HG03354 (cell line): Measurements from ENCODE around the gene PSMD14.

Experiments
- ATAC-seq: cut with Tn5 transposase; IDR thresholded peaks from one replicate; pipeline ENCODE4 v1.9.1; 2021; ENCODE audit warnings: mild to moderate bottlenecking; ENCODE audit not compliant: unreplicated experiment, poor library complexity, severe bottlenecking

Gene PSMD14

DNA sequence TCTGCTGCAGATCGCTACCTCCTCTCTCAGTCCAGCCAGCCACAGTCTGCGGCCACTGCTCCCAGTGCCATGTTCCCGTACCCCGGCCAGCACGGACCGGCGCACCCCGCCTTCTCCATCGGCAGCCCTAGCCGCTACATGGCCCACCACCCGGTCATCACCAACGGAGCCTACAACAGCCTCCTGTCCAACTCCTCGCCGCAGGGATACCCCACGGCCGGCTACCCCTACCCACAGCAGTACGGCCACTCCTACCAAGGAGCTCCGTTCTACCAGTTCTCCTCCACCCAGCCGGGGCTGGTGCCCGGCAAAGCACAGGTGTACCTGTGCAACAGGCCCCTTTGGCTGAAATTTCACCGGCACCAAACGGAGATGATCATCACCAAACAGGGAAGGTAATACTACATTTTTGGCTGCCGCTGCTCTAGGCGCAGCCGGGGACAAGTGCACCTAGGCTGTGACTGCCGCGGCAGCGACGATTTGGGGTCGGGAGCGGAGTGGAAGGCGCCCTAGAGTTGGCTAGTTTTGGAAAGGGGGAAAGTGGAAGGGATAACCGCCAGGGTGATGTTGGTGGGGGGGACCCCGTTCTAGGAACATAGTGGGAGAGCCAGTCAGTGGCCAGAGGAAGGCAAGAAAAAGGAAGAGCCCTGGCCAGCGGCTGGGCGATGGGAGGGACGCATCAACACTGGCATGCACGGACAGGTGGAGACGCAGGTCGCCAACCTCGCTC lies 108.6 kb downstream of the PSMD14 start:
- ATAC-seq, result no peak

DNA sequence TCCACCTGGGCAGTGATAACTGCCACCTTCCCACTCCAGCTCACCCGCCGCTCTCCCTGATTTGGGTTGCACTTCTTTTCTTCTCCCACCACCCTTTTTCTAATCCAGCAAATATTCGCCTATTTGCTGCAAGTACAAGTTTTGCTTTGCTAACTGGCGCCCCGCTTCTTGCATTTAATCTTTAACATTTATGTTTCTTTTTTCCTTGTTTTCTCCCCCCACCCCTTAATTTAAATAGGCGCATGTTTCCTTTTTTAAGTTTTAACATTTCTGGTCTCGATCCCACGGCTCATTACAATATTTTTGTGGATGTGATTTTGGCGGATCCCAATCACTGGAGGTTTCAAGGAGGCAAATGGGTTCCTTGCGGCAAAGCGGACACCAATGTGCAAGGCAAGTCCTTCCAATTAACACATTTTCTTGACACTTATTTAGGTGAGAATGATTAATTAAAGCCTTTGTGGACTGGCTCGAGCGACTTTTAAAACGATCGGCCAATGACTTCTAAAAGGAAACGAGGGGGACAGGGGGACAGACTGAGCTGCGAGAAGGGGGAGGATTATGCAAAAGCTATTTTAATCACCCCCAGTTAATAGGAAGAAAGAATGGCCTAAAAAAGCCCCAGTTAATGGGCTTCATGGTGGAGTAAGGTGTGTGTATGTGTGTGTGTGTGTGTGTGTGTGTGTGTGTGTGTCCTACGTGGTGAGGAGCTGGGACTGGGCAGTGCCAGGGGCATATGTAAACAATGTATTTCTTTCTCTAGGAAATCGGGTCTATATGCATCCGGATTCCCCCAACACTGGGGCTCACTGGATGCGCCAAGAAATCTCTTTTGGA lies 109.4 kb downstream of the PSMD14 start:
- ATAC-seq, result no peak

DNA sequence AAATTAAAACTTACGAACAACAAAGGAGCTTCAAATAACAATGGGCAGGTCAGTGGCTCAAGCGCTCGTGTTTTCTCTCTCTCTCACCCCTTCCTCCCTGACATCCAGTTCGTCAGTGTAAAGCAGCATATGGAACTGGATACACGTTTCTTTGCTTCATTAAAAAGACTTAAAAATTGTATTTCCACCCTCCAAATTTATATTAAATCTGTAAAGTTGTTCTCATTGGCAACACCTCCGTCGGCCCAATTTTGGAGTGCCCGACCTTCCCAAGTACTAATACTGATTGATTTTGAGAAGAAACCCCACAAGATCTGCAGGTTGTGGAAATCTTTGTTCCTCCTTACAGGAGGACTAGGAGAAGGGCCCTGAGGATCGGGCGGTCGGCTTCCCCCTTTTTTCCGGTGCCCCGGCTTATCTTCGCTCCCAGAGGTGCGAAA lies 110.1 kb downstream of the PSMD14 start:
- ATAC-seq, result no peak

DNA sequence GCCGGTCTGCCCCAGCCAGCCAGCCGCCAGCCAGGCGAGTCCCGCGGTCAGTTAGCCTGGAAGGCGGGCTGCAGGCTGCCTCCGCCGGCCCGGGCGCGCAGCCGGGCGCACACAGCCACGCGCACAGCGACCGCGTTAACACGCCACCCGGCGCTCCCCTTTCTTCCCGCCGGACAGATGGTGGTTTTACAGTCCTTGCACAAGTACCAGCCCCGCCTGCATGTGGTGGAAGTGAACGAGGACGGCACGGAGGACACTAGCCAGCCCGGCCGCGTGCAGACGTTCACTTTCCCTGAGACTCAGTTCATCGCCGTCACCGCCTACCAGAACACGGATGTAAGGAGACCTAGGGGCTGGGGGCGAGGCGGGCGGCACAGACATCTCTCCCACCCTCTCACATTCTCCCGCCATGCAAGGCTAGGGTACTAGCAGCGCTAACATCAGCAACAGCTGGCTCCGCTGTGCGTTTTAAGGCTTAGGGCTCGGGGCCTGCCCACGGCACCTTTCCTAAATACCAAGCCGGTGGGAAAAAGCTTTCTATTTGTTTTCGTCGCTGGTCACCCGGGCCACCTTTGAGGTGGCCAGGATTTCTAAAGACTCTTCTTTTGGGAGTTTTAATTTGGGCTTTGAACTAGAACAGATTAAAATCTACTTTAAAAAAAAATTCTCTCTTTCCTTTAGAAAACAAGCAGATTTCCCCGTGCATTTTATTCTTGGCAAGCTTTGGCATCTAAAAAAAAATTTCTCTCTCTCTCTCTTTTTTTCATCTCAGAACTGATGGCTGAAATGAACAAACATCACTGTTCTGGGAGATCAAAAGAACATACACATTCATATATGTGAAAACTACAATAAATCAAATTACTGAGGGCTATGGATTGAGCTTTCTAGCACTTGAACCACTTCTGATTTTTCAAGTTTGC lies 110.8 kb downstream of the PSMD14 start:
- ATAC-seq, result no peak

DNA sequence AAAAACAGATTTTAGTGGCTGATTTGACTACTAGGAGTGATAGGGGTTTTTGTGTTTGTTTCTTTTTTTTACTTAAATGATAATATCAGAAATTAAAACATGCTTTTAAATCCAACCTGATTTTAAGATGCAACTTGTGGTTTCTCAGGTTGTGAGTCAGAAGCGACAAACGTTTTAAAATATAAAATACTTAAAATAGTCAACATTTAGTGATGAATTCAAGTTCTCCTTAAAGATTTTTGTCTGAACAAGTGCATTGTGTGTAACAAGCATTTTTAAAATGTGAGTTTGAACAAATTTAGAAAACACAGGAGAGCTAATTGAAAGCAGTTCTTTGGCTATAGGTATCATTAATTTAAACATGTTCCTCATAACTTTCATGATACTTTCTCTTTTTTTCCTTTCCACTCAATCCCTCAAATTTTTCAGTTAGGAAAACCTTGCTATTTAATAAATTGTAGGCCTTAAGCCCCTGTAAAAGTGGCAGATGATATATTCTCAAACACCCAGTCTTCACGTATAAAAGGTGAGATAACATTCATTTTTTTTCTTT lies 111.5 kb downstream of the PSMD14 start:
- no peak for ATAC-seq

DNA sequence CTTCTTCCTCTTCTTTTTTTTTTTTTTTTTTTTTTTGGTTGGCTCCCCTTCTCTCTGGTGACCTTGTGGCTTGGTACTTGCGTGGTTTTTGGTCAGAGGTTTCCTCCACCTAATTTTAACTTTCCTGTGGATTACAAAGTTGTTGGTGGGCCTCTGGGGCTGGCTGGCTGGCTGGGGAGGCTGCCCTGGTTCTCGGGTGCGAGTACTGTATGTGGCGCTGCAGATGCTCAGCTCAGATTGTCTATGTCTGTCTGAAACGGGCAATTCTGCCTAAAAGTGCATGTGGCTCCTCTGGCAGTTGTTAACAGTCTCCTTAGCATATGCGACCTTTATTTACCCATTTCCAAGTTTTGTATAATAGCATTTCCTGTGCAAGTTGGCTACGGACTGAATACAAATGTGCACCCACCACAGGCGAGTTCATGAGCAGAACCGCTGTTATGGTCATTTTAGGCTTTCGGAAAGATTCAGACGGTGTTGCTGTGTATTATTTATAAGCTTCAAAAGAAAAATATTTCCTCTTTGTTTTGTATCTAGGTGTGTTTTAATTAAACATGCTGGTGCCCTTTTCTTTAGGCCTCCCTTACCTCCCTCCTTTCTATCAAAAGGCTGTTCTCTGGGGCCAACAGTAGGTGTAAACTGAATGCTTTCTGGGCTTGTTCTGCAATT lies 112.3 kb downstream of the PSMD14 start:
- ATAC-seq, result no peak

DNA sequence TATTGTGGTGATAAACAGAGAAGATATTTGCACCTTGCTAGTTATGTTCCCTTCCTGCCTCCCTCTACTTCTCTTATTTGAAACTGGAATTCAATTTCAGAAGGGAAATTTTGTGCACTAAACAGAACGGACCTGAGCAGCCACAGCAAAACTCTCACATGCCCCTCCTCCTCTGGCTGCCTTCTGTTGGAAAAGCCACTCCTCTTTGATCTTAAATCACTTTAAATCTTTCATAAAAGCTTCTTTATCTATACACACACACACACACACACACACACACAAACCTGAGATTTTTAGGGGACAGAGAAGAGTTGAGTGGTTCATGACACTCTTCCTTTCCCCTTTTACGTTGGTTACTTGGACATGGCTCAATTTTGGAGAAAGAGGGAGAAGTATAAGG lies 113.5 kb downstream of the PSMD14 start:
- no peak for ATAC-seq

DNA sequence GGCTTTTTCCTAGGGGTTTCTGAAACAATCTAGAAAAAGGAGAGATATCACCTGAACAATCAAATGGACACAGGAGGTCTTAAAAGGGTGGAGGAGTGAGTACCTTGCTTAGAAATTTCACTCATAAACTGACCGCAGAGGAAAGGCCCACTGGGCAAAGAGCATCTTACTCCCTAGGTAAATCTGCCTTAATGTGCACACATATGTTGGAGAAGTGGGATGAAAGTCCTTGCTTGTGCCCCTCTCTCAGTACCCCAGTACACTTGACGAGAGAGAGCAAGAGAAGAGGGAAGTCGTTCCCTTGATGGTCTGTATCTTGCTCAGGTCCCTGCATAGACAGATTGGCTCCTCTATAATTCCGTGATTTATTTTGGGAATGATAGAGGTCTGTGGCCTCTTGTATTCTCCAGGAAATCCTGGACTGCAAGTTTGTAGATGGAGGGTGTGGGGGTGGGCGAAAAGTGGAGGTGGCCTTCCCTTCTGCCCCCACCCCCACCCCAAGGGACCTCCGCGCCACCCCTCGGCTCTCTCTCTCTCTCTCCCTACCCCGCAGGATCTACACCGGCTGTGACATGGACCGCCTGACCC lies 114.7 kb downstream of the PSMD14 start:
- peak; percentile 17 for ATAC-seq

DNA sequence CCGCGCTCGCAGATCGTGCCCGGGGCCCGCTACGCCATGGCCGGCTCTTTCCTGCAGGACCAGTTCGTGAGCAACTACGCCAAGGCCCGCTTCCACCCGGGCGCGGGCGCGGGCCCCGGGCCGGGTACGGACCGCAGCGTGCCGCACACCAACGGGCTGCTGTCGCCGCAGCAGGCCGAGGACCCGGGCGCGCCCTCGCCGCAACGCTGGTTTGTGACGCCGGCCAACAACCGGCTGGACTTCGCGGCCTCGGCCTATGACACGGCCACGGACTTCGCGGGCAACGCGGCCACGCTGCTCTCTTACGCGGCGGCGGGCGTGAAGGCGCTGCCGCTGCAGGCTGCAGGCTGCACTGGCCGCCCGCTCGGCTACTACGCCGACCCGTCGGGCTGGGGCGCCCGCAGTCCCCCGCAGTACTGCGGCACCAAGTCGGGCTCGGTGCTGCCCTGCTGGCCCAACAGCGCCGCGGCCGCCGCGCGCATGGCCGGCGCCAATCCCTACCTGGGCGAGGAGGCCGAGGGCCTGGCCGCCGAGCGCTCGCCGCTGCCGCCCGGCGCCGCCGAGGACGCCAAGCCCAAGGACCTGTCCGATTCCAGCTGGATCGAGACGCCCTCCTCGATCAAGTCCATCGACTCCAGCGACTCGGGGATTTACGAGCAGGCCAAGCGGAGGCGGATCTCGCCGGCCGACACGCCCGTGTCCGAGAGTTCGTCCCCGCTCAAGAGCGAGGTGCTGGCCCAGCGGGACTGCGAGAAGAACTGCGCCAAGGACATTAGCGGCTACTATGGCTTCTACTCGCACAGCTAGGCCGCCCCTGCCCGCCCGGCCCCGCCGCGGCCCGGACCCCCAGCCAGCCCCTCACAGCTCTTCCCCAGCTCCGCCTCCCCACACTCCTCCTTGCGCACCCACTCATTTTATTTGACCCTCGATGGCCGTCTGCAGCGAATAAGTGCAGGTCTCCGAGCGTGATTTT lies 115.5 kb downstream of the PSMD14 start:
- peak; percentile 39 for ATAC-seq

DNA sequence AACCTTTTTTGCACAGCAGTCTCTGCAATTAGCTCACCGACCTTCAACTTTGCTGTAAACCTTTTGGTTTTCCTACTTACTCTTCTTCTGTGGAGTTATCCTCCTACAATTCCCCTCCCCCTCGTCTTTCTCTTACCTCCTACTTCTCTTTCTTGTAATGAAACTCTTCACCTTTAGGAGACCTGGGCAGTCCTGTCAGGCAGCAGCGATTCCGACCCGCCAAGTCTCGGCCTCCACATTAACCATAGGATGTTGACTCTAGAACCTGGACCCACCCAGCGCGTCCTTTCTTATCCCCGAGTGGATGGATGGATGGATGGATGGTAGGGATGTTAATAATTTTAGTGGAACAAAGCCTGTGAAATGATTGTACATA lies 116.2 kb downstream of the PSMD14 start:
- no peak for ATAC-seq

DNA sequence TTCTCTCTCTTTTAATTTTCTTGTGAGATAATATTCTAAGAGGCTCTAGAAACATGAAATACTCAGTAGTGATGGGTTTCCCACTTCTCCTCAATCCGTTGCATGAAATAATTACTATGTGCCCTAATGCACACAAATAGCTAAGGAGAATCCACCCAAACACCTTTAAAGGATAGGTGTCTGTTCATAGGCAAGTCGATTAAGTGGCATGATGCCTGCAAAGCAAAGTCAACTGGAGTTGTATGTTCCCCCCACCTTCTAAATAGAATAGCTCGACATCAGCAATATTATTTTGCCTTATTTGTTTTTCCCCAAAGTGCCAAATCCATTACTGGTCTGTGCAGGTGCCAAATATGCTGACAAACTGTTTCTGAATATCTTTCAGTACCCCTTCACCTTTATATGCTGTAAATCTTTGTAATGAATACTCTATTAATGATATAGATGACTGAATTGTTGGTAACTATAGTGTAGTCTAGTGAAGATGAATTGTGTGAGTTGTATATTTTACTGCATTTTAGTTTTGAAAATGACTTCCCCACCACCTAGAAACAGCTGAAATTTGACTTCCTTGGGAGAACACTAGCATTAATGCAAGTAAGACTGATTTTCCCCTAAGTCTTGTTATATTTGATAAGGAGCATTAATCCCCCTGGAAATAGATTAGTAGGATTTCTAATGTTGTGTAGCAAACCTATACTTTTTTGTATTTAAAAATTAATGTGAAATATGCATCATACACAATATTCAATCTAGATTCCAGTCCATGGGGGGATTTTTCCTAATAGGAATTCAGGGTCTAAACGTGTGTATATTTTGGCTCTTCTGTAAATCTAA lies 116.9 kb downstream of the PSMD14 start:
- ATAC-seq, result no peak

DNA sequence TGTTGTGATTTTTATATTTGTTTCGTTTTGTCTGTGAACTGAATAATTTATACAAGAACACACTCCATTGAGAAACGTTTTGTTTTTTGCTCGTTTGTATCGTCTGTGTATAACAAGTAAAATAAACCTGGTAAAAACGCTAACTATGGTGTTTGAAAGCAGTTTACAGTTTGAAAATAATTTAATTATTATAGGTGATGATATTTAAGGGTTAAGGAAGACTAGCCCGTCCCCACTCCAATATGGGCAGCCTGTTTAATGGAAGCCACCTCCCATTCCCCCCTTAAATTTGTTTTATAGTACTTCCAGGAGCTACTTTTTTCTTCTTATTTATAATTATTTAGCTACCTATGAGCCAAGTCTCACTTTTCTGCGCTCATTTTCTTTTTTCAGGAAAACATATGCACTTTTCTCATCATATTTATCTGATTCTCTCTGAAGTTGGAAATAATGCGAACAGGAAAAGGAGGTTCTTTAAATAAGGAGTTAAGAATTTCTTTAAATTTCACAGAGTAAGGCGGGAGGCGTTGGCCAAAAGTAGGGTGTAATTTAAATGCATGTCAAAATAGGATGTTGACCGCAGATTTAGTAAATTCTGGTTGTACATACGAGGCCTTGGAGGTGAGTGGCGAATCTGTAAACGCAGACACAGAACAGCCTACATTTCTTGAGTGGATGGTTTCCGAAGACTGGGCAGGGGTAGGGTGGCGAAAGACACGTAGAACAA lies 117.7 kb downstream of the PSMD14 start:
- ATAC-seq, result no peak

DNA sequence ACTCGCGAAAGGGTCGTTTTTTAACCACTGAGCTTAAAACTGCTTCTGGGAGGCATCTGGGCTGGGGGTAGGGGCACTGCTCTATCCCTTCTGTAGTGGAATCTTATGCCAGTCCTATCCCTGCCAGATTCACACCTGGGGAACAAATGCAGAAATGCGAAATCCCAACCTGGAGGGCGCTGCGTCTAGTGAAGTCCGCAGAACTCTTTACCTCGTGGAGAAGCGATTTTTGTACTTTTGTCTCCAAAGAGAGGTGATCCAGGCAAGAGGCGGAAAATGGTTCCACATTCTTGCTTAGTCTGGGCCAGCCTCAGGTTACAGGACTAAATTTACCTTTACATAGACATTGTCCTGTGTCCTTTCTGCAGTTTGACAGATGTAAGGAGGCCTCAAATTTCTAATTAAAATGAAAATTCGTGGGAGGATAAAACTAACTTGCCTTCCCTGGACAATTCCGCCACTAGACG lies 118.3 kb downstream of the PSMD14 start:
- ATAC-seq, result no peak

DNA sequence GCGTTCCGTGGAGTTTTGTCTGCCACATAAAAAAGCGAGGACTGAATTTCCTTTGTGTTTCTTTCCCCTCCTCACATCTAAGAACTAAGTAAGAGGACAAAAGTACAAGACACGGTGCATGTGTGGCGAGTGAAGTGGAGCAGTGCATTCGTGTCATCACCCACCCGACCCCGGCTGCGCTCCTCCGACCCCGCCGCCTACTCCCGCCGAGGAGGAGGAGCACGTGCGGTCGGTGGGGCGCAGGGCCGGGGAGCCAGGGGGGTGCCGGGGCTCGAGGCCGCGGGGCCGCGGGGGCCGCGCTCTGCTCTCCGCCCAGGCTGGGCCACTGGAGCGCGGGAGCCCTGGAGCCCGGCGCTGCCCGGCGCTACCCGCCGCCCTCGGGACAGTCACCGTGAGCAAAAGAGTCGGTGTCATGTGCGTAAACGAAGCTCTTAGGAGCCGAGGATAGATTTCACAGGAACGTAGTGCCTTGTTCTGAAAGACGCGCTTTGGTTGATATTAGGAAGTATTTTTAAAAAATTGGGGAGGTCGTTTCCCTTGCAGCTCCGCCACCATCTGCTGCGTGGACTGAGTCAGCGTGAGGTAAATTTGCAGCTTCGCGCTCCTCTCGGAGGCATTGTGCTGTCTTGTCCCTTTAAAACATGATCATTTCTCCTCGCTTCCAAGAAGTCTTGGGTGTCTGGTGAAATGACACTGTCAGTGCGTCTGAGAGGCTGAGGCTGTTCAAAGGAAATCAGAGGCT lies 118.9 kb downstream of the PSMD14 start:
- no peak for ATAC-seq

DNA sequence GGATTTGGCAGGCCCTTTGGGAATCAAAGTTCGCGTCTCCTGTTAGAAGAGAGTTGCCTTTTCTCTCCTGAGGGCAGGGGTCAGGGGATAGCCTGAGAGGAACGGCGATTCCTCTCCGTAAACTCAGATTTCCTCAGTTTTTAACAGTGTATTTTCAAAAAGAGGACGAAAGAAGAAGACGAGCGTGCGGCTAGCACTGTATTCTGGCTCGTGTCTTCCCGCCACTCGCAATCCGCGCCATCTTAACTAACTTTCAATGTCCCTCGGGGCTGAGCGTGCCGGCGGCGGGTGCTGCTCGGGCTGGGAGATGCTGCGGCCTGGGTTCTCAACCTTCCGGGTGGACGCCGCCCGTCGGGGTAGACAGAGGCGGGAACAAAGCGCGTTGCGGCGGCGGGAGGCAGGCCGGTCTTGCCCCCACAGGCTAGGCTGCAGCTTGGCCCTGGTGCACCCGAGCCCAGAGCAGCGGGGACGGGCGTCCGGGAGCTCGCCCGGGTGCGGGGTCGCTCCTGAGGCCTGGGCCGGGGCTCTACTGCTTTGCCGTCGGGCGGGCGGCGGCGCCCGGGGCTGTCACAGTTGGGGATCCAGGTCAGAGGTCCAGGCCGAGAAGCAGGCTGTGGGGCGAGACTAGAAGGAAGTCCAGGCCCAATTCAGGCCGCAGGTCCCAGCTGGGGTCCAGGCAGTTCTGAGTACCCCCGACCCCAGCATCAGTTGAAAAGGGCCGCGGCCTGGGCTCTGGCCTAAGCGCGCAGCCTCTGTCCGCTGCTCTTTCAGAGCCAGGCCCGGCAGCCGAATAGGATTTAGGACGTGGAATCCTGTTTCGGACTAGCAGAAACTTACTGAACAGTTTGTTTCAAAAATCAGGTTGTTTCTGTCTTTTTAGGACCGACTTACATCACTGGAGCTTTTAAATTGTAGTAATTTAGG lies 119.7 kb downstream of the PSMD14 start:
- no peak for ATAC-seq
